Measurements from ENCODE around the gene C2orf69.

DNA sequence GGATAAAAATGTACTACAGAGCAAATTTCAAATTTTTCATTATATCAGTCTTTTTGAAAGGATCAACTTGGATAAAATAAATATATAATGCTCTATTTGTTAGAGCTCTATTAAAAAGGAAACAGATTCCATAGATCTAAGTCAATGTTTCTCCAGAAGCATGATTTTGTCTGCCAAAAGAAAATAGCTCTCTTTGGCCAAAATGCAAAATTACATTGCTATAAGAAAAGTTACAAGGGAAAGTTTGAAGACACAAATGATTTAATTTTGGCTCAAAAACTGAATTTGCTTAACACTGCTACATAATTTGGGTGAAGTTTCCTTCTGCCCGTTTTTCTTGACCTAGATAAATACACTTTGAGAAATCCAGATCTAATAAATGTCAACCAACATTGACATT is 15.7 kb downstream of the C2orf69 start:
- TF ChIP-seq, protein P1, sequence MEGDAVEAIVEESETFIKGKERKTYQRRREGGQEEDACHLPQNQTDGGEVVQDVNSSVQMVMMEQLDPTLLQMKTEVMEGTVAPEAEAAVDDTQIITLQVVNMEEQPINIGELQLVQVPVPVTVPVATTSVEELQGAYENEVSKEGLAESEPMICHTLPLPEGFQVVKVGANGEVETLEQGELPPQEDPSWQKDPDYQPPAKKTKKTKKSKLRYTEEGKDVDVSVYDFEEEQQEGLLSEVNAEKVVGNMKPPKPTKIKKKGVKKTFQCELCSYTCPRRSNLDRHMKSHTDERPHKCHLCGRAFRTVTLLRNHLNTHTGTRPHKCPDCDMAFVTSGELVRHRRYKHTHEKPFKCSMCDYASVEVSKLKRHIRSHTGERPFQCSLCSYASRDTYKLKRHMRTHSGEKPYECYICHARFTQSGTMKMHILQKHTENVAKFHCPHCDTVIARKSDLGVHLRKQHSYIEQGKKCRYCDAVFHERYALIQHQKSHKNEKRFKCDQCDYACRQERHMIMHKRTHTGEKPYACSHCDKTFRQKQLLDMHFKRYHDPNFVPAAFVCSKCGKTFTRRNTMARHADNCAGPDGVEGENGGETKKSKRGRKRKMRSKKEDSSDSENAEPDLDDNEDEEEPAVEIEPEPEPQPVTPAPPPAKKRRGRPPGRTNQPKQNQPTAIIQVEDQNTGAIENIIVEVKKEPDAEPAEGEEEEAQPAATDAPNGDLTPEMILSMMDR (conservative IDR thresholded peaks at IDR 0.05; ENCODE audit: low read depth, low read length) = no peak
- no peak for TF ChIP-seq EZH2 (IDR thresholded peaks at IDR 0.05; ENCODE audit: borderline replicate concordance, low read depth, low read length, poor library complexity, severe bottlenecking)
